AG04450 (cell line): ENCODE results near the gene LDB2. TPM values are rescaled to one million over a fixed set of nuclear protein-coding genes. Genes with fewer than 3 reads are reported as not detected.
A peak's percentile ranks its signal among the peaks of the same experiment; 100 is the strongest.
"Not testable (repeated sequence)": the region's sequence is repeated elsewhere in the genome, so short reads cannot be mapped to it uniquely, and the experiment has no call there.

ENCODE experiments used
- CTCF ChIA-PET: fragments of 300-600, 350-600 bp; formaldehyde crosslinking; extraction: SDS; loops from one replicate; lab custom pipeline; 2022; ENCODE audit warnings: antibody characterized with exemption, inconsistent platforms; lab: Charles Lee
- POLR2A ChIA-PET: fragments of 350-600 bp; formaldehyde crosslinking; extraction: SDS; loops from one replicate; lab custom pipeline; 2021; ENCODE audit warnings: antibody characterized with exemption, inconsistent platforms; lab: Yijun Ruan, JAX
- DNase-seq: peaks from one replicate; pipeline ENCODE4 v3.0.0-alpha.2; 2011; ENCODE audit warnings: low read depth, low spot score
- H3K27ac ChIP-seq: one replicate; pipeline ENCODE4 v1.5.1; 2012; ENCODE audit warnings: low read depth, low read length, control low read depth
- H3K27me3 ChIP-seq: one replicate; pipeline ENCODE4 v1.6.0; 2012; ENCODE audit warnings: low read length; ENCODE audit not compliant: control insufficient read depth, insufficient read depth
- H3K4me3 ChIP-seq: 2 replicates; pipeline ENCODE4 v1.5.1; 2011; ENCODE audit warnings: mild to moderate bottlenecking, low read depth, low read length, control low read depth
- H3K9me3 ChIP-seq: 2 replicates; pipeline ENCODE4 v1.5.1; 2012; ENCODE audit warnings: low read length; ENCODE audit not compliant: control insufficient read depth, insufficient read depth
- CTCF ChIP-seq: IDR thresholded peaks from 2 replicates; pipeline ENCODE4 v1.5.1; 2011; ENCODE audit warnings: low read depth, low read length, control low read depth, inconsistent platforms
- polyA plus RNA-seq: library from polyadenylated mRNA; depleted of rRNA; stranded (reverse); fragments of >200 nt; gene quantifications from 2 replicates; pipeline ENCODE4 v1.2.3, GENCODE V29; 2011

Gene LDB2
- polyA plus RNA-seq, 1 experiment: 180 TPM

GRCh38 chr4:16524406-16524805 is 374.0 kb downstream of the LDB2 start:
- DNase-seq: no peak
- no peak overlapping the region for H3K4me3 ChIP-seq
- POLR2A ChIA-PET: no interaction called here
- no peak for TF ChIP-seq CTCF
- CTCF ChIA-PET: interaction anchor here (0.7 to 1.0 kb wide), 2 partner anchors 8 to 924 kb away, joined by 4 to 5 read pairs; no protein-coding TSS in a partner anchor
- H3K27me3 ChIP-seq: no peaks in the 10 kb centered on the region
- no peaks in the 10 kb centered on the region for H3K9me3 ChIP-seq
- no peak overlapping the region for H3K27ac ChIP-seq

- H3K9me3 ChIP-seq, H3K4me3 ChIP-seq, POLR2A ChIA-PET, CTCF ChIA-PET, DNase-seq, H3K27me3 ChIP-seq, H3K27ac ChIP-seq: not testable (repeated sequence)
Observed at GRCh38 chr4:16523526-16523925, 374.9 kb downstream of the LDB2 start.

GRCh38 chr4:16521156-16521915 is 377.1 kb downstream of the LDB2 start:
- no peaks in the 10 kb centered on the region for H3K9me3 ChIP-seq
- H3K27ac ChIP-seq: no peak overlapping the region
- no peak for DNase-seq
- CTCF ChIA-PET: interaction anchor here (0.9 kb wide), 1 partner anchor 803 kb away, joined by 3 read pairs; no protein-coding TSS in a partner anchor
- H3K4me3 ChIP-seq: no peak overlapping the region
- POLR2A ChIA-PET: no interaction called here
- no peak for TF ChIP-seq CTCF
- H3K27me3 ChIP-seq: no peaks in the 10 kb centered on the region

DNA sequence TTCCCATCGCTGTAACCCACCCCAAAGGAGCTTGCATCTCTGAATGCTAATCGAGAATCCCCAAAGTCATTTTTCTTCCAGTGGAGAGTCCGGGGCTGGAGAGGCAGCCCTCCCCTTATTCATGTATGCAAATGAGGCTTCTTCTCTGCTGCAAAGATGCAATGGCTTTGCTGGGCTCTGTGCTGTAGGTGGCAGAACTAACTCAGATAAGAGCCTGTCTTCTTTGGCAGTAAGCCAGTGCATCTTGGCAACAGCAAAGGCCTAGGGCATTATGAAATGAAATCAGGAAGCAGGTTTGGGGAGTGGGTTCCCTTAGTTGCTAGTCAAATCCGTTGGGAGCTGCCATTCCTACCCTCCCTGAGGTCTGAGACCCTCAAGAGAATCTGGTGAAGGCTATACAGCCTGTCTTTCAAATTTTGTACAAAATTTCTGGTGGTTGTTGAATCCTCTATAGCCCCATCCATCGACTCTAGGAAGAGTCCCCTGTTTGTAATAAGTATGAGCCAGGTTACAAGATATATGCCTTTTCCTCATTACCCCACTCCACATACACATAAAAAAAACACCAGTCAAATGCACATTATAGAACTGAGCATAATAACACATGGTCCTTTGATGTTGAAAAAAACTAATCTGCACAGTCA is 381.5 kb downstream of the LDB2 start:
- ChIA-PET CTCF (interaction anchor here (0.6 to 2.3 kb wide), 14 partner anchors 8 to 946 kb away, joined by 3 to 10 read pairs (median 4); no protein-coding TSS in a partner anchor), POLR2A (no interaction called here)

GRCh38 chr4:16513876-16514275 is 384.6 kb downstream of the LDB2 start:
- POLR2A ChIA-PET: no interaction called here
- CTCF ChIA-PET: no interaction called here
- Histone ChIP-seq H3K27me3 (no peaks in the 10 kb centered on the region), H3K9me3 (peaks cover 5% of the 10 kb centered on the region; the same call in 1 of the 2 replicates), H3K27ac (peak overlapping the region; percentile 21), H3K4me3 (no peak overlapping the region)
- no peak for DNase-seq
- no peak for TF ChIP-seq CTCF

More for the DNA sequence above, 381.5 kb downstream of the LDB2 start:
- peak; percentile 58 for DNase-seq
- H3K27me3 ChIP-seq: no peaks in the 10 kb centered on the region
- H3K9me3 ChIP-seq: no peaks in the 10 kb centered on the region
- no peak overlapping the region for H3K4me3 ChIP-seq
- H3K27ac ChIP-seq: no peak overlapping the region
- TF ChIP-seq CTCF: peak; percentile 56
